Measurements from ENCODE around the gene EVA1C. TPM values are rescaled to one million over a fixed set of nuclear protein-coding genes. Genes with fewer than 3 reads are reported as not detected.

The EVA1C gene
- total and polyA plus RNA-seq, 9 of the 15 experiments (the other 6 are each of a cell fraction or from before 2014, with no cell fraction given) = 0.22 TPM; not detected in 8

GRCh38 chr21:32392299-32392879 lies 20.1 kb upstream of the EVA1C start:
- peaks cover 31% of the 10 kb centered on the region for H4K20me1 ChIP-seq (replicated peaks; ENCODE audit: control insufficient read depth, insufficient read depth, low read length)
- peak overlapping the region; percentile 80 for H2AFZ ChIP-seq (ENCODE audit: low read depth, low read length)
- ATAC-seq (peak; percentile 47), FAIRE-seq (peak; percentile 63), DNase-seq (ENCODE audit: extremely low read depth in 1 of 4, low spot score in 3 of 4) (peak in 2 of 4 experiments; percentile 34 to 47)
- H3K9me1 ChIP-seq (ENCODE audit: control insufficient read depth, insufficient read depth, low read length) = peaks cover 3% of the 10 kb centered on the region
- H3K27ac ChIP-seq (ENCODE audit: extremely low read depth, low read depth, low read length) = peak overlapping the region; percentile 49; the same call in 2 of the 3 replicates
- CTCF ChIA-PET (ENCODE audit: low intra/inter-chr PET ratio) = no interaction called here
- WGBS (ENCODE audit: insufficient coverage, low coverage, missing lambda C conversion rate) = under 1% methylated on average over 32 of the region's 32 CpGs
- TF ChIP-seq MAFK (IDR thresholded peaks at IDR 0.05; ENCODE audit: low read length) = no peak
- TF ChIP-seq FOXK2 (conservative IDR thresholded peaks at IDR 0.05 in 1 of 2, IDR thresholded peaks at IDR 0.05 in 1 of 2; ENCODE audit: low read depth in 2 of 2) = no peak
- TF ChIP-seq ZNF263 (CRISPR knock-in tag; IDR thresholded peaks at IDR 0.05; ENCODE audit: borderline replicate concordance) = 0 out of 2 replicates have a peak, but pooled peaks have one; percentile 14
- TF ChIP-seq U2AF1 (optimal IDR thresholded peaks at IDR 0.05; ENCODE audit: low read depth, low read length) = peak; percentile 56
- TF ChIP-seq NFXL1 (CRISPR knock-in tag; IDR thresholded peaks at IDR 0.05) = no peak
- TF ChIP-seq RBBP5 (IDR thresholded peaks at IDR 0.05; ENCODE audit: borderline replicate concordance, insufficient read depth, low read length, poor library complexity, severe bottlenecking) = peak; percentile 83
- peak; percentile 83 for TF ChIP-seq PHB (CRISPR knock-in tag; IDR thresholded peaks at IDR 0.05)
- peak; percentile 36 for TF ChIP-seq CHD1 (IDR thresholded peaks at IDR 0.05; ENCODE audit: low read length)
- TF ChIP-seq THRAP3 (IDR thresholded peaks at IDR 0.05; ENCODE audit: borderline replicate concordance) = no peak
- no peak for TF ChIP-seq BRCA1 (IDR thresholded peaks at IDR 0.05)
- TF ChIP-seq BRCA1 (CRISPR knock-in tag; IDR thresholded peaks at IDR 0.05) = 0 out of 2 replicates have a peak, but pooled peaks have one; percentile 16
- 0 out of 2 replicates have a peak, but pooled peaks have one; percentile 37 for TF ChIP-seq ZNF766 (CRISPR knock-in tag; conservative IDR thresholded peaks at IDR 0.05)
- no peak for TF ChIP-seq ARID3A (IDR thresholded peaks at IDR 0.05; ENCODE audit: borderline replicate concordance, low read depth, low read length)
- TF ChIP-seq ATF2 (CRISPR knock-in tag; IDR thresholded peaks at IDR 0.05) = 0 out of 2 replicates have a peak, but pooled peaks have one; percentile 71
- no peak for TF ChIP-seq ATF7 (IDR thresholded peaks at IDR 0.05)
- 0 out of 2 replicates have a peak, but pooled peaks have one; percentile 20 for TF ChIP-seq ZNF12 (CRISPR knock-in tag; IDR thresholded peaks at IDR 0.05)
- intact Hi-C loops (cut with micrococcal nuclease) (loop anchor here (5.0 kb wide), 1 partner anchor 220 kb away; the partner anchor contains the start of gene CFAP298), in situ Hi-C loops (cut with MboI) (no loop called here)
- H3K4me1 ChIP-seq (replicated peaks in 1 of 2; ENCODE audit: control insufficient read depth in 2 of 2, insufficient read depth in 2 of 2, low read length in 2 of 2) = peaks cover 10 to 16% of the 10 kb centered on the region in 2 experiments; a peak in 3 of 5 replicates
- no peaks in the 10 kb centered on the region for H3K27me3 ChIP-seq (ENCODE audit: control insufficient read depth in 2 of 2, insufficient read depth in 2 of 2, low read length in 2 of 2)
- H3K9ac ChIP-seq (ENCODE audit: insufficient read depth in 1 of 2, low read depth in 2 of 2, low read length in 2 of 2) = peak overlapping the region; percentile 79 to 94
- H3K4me3 ChIP-seq = peak overlapping the region; percentile 97
- H3K79me2 ChIP-seq (ENCODE audit: control insufficient read depth, insufficient read depth, low read length) = peaks cover 56% of the 10 kb centered on the region
- POLR2A ChIA-PET = interaction anchor here (0.6 to 1.6 kb wide), 7 partner anchors 9 to 302 kb away, joined by 3 to 7 read pairs (median 4); no protein-coding TSS in a partner anchor
- peaks cover 35% of the 10 kb centered on the region; the same call in 2 of the 3 replicates for H3K36me3 ChIP-seq (ENCODE audit: control insufficient read depth, insufficient read depth, low read length)
- BruUV-seq (replicated peaks) = TSS peak; percentile 60
- no peaks in the 10 kb centered on the region for H3K9me3 ChIP-seq (replicated peaks; ENCODE audit: control insufficient read depth, insufficient read depth, low read depth, low read length)
- H3K4me2 ChIP-seq (ENCODE audit: insufficient read depth, low read length) = peak overlapping the region; percentile 89
